Stimulated activated CD8-positive, alpha-beta memory T cell treated with anti-CD3 and anti-CD28 coated beads, Interleukin-15, amount 100 ng/mL, for 24 hours (primary cell): ENCODE measurements around the gene GFOD2.

Experiments
- DNase-seq: peaks from one replicate; pipeline ENCODE4 v3.0.0-alpha.2; 2020; ENCODE audit warnings: low read depth

Gene GFOD2

DNA sequence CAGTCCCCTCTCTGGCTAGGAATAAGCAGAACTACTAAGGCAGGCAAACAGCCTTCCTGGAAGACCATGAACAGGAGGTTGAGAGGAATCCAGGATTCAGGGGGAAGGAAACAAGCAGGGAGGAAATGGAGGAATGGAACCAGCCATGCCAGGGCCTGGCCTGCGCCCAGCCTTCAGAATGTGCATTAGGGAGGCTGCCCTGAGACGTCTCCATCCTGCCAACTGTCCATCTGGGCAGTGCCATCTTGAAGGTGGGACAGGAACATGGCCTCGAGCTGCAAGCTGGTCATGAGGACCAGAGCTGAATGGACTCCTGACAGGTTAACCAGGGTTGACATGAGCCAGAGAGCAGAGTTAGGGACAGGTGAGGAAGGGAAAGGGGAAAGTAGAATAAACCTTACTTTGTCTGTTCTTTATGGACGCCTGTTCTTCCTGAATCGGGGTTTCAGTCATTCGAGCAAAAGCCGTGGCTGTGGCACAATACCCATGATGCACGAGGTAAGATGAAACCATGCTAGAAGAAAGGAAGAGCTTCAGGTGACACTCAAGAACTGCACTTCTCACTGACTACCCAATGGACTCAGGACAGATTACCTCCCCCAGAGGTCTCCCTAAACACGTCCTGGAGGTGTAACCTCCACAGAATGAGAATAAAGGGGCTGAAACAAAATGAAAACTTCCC, 12.1 kb upstream of the GFOD2 start:
- DNase-seq = no peak

DNA sequence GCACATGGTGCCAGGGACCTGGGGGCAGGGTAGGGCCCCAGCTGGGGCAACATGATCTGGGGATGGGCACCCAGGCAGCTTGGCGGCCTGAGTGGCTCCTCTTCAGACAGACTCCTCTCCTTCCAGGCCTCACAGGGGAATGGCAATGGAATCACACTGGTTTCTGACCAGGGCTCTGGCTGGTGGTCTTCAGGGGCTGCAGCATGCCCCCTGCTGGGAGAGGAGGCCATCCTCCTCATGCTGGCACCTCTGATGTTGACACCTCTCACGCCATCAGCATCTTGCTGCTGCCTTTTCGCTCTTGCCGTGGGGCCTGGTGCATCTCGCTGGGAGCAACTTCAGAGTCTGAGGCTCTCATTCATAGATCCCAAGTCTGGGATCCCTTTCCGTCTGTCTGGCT, 11.2 kb upstream of the GFOD2 start:
- DNase-seq = no peak

DNA sequence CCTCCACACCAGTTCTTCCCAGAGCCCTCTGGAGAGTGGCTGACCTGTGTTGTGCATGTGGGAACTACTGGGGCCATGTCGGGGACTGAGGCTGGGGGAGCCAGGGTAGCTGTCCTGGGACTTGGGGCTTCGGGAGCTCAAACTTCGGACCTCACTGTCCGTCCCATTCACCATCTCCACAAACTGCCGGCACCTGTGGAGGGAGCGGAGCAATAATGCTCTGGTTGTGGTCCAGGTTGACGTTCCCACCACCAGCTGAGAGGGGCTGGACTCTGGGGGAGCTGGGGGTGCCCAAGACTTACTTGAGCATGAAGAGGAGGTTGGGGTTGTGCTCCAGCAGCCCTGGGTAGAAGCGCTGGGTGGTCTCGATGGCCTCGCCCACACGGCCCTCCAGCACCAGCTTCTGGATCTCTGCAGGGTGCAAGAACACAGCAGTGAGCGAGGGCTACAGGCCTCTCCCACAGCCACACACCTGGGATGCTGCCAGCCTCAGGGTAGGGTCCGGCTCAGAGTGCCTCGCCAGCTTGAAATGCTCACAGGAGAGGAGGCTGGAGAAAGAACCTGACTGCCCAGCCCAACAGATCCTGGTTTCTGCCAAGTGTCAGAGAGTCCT, 10.6 kb upstream of the GFOD2 start:
- no peak for DNase-seq

DNA sequence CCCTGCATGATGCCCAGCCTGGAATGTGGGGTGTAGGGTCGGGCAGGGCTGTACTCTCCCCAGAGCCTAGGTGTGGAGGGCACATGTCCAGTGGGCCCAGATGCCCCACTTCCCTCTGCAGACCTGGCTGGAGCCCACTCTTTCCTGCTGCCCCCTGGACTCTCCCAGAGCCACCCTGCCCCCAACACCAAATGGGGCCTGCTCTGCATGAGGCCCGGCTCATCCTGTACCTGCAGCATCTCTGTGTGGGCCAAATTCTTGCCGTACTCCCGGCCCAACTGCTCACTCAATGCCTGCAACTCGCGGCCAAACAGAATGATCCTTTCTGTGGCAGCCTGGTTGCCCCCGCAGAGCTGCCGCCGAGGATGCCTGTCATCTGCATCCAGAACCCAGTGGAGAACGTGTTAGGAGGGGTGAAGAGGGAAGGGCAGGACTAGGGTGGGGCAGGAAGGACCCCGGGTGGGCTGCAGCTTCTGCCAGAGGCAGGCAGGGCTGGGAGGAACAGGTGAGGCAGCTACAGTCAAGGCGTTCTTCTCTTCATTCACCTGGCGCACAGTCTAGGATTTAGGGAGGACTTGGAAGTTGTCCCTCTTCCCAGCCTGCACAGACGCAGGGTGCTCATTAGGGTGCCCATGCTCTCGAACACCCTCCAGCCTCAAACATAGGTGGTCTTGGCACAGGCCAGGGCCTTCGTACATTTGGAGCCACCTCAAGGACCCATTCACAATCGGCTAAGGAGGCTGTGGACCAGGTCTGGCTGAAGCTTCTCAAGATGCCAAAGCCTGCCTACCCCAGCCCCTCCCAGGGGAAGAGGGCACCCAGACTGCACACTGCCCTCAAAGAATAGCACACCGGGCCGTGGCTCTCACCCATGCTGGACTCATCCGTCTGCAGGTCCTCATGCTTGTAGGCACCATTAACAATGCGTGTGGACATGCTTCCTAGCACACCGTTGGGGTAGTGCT, 8.7 kb upstream of the GFOD2 start:
- no peak for DNase-seq

- no peak for DNase-seq
Observed at GRCh38 chr16:67726106-67727034, 7.3 kb upstream of the GFOD2 start.

DNA sequence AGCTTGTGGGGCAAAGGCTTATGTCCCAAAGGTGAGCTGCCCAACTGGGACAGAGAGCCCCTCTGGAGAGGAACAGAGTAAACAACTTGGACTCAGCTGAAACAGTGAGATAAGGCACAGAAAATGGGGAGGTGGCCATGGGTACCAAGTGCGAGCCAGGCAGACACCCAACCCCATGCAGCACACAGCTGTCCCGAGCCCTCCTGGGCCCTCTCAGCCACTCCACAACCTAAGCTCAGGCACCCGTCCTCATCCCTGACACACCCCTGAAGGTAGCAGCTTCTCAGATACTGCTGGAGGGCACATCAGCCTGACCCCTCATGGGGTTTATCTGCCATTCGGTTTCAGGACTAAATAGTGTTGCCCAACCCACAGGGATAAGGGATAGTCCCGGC, 4.8 kb upstream of the GFOD2 start:
- no peak for DNase-seq

DNA sequence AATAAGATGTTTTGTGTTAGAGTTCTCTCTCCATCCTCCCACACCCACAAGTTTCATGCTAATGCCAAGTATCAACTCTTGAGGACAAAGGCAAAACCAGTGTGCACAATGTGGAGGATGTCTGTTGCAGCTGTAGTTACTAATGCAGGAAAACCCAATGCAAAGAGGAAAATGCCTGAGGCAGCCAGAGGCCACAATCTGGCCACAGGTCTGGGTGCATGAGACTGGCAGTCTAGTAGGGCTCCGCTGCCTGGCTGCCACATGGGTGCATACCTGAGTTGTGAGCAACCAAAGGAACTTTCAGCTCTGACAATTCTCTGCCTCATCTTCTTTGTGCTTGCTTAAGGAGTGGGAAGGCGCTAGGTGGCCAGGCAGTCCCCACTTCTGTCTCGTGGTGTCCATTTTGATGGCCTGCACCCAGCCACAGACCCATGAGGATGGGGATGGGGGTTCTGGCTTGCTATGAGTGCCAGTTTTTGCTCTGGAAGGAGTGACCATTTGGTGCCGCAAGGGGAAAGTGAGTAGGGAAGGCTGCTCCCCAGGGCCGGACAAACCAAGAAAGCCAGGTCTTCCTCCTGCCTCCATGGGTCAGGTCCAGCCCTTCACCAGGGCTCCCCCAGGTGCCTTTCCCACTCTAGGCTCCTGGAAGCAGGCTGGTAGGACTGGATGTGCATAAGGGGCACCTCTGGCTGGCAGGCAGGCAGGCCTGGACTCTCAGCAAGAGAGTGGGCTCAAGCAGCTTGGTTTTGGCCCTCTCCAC, 4.2 kb upstream of the GFOD2 start:
- no peak for DNase-seq

GRCh38 chr16:67720236-67720635, 1.1 kb upstream of the GFOD2 start:
- no peak for DNase-seq

- DNase-seq = no peak
Observed at GRCh38 chr16:67719778-67720144, 645 bp upstream of the GFOD2 start.

GRCh38 chr16:67718668-67719047, 458 bp downstream of the GFOD2 start:
- DNase-seq = no peak

GRCh38 chr16:67716097-67716496, 3.0 kb downstream of the GFOD2 start:
- no peak for DNase-seq

DNA sequence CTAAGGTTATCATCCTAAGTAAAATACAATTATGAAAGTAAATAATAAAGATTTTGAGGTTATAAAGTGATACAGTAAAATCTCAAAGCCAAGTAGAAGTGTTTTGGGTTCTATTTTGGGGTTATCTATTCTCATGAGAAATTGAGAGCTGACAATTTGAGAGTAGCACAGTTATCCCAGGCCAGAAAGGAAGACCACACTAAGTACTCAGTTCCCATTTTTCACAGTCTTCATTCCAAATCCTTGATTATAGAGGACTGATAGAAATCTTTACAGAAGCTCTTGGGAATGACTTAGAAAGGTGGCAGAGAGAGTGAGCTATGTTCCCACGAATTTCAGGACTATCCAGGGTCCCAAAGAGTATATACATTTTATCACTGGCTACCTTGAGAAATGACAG, 4.6 kb downstream of the GFOD2 start:
- no peak for DNase-seq

DNA sequence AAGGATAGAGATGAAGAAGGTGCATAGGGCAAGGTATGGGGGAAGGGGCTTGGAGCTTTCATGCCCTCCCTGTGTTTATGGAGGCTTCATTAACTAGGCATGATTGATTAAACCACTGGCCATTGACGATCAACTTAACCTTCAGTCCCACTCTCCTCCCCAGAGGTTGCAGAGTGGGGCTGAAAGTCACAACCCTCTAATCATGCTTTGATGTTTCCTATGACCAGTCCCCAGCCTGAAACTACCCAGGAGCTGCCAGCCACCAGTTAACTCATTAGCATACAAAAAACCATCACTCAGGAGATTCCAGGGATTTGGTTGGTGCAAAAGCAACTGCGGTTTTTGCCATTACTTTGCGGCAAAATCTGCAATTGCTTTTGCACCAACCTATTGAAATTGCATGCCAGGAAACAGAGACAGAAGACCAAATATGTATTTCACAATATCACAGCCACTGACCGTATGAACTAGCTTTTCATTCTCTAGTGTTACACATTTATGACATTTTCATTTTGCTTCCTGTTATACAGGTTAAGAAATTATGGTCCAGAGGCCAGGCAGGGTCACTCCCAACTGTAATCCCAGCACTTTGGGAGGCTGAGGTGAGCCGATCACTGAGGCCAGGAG, 5.4 kb downstream of the GFOD2 start:
- no peak for DNase-seq

DNA sequence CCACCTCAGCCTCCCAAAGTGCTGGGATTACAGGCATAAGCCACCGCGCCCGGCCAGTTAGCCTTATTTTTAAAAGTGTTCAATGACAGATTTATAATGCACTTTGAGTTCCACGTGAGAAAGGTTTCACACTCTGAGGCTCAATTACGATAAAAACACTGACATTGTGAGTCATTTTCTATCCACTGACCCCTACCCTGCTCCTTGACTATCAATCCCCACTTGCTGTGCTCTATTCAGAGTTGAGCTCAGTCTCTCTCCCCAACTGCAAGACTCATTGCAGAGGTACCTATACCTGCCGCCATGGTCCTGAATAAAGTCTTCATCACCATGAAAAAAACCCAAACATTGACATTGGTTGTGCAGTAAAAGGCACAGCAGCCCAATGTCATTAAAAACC, 8.5 kb downstream of the GFOD2 start:
- no peak for DNase-seq

DNA sequence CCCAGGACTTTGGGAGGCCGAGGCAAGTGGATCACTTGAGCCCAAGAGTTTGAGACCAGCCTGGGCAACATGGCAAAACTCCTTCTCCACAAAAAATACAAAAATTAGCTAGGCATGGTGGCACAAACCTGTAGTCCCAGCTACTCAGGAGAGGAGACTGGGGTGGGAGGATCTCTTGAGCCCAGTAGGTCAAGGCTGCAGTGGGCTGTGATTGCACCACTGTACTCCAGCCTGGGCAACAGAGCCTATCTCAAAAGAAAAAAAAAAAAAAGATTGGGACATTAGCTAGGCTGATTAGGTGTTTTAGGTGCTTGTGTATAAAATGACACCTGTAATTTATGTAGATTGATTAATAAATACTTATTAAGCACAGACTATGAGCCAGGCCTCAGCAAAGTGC, 10.1 kb downstream of the GFOD2 start:
- DNase-seq = no peak

DNA sequence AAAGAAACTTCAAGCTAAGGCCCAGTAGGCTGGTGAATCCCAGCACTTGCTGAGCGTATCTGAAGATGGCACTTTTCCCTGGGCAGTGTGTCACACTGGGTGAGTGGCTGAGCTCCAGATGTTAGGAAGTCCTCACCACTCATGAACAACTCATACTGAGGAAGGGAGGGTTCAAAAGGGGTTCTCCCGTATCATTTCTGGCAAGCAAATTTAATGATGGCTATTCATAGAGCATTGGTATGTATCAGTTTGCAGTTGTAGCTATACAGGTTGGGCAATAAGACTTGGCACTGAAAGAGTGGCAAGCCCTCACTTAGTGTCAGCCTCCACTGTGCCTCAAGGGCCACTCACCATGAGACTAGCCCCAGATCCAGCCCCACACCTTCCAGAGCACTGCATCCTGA, 10.7 kb downstream of the GFOD2 start:
- DNase-seq = no peak

DNA sequence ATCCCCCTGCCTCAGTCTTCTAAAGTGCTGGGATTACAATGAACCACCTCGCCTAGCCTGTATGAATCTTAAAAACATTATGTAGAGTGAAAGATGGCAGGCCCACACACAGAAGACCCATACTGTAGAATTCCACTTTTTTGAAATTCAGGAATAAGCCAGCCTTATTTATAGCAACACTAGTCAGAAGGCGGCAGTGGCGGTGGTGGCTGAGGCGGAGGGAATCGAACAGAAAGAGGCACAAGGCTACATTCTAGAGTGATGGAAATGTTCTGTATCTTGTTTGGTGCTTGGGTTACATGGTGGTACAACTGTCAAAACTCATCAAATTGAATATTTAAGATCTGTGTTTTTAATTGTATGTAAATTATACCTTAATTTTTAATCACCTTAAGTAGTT, 11.3 kb downstream of the GFOD2 start:
- DNase-seq = no peak

DNA sequence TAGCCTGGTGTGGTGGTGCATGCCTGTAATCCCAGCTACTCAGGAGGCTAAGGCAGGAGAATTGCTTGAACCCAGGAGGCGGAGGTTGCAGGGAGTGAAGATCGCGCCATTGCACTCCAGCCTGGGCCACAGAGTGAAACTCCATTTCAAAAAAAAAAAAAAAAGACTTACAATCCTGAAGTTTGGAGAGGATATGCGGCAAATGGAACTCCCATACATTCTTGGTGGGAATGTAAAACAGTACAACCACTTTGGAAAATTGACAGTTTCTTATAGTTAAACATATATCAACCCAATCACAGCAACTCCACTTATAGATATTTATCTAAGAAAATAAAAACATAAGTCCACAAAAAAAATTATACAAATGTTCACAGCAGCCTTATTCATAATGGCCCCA, 11.9 kb downstream of the GFOD2 start:
- DNase-seq = no peak

- no peak for DNase-seq
Observed at GRCh38 chr16:67704110-67704509, 15.0 kb downstream of the GFOD2 start.

- no peak for DNase-seq
Observed at GRCh38 chr16:67703626-67704025, 15.5 kb downstream of the GFOD2 start.

DNA sequence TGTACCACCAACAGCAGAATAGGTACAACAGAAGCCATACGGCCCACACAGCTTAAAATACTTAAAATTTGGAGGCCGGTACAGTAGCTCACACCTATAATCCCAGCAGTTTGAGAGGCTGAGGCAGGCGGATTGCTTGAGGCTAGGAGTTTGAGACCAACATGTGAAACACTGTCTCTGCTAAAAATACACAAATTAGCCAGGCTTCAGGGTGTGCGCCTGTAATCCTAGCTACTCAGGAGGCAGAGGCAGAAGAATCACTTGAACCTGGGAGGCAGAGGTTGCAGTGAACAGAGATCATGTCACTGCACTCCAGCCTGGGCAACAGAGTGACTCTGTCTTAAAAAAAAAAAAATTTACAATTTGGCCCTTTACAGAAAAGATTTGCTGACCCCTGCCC, 17.0 kb downstream of the GFOD2 start:
- no peak for DNase-seq
